MCF 10A (cell line): ENCODE measurements around the gene CXorf49B. TPM values are rescaled to one million over a fixed set of nuclear protein-coding genes. Genes with fewer than 3 reads are reported as not detected.

Source experiments
- total RNA-seq: library from RNA; stranded (reverse); gene quantifications from 2 replicates; pipeline ENCODE4 v1.2.3, GENCODE V29; 2022

CXorf49B gene
- total RNA-seq, 1 experiment from 2014 or later, result not detected

Other genes with a start within 250 kb of the CXorf49B start
- gene OGT, start 230.2 kb upstream of the CXorf49B start, total RNA-seq, result 282 and 300 TPM in 2 replicates
- 3.4 and 3.8 TPM in 2 replicates for gene GCNA, start 184.9 kb upstream of the CXorf49B start, total RNA-seq
- not detected in 2 replicates for gene CXCR3, start 144.8 kb upstream of the CXorf49B start, total RNA-seq
- gene CXorf49, start 45.1 kb upstream of the CXorf49B start, total RNA-seq, result not detected in 2 replicates
- not detected in 2 replicates for gene NHSL2, start 147.5 kb downstream of the CXorf49B start, total RNA-seq